ENCODE results near the gene APBB2.

Gene APBB2

DNA sequence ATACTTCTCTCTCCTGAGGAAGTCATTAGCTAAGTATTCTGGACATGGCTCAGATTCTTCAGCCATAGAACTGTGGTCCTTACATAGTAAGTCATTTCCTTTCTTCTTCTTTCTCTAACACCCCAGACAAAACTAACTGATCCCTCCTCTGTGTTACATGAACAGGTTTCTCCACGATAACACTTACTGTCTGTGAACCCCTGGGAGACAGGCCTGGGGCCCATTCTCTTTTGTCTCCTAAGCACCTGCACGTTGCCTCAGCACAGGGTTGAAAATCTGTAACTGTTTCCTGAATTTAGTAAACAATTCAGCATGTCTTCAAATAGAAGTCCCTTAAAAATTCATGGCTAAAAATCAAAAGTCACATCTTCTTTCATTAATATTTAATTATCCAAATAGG lies 24.7 kb downstream of the APBB2 start:
- no peak for DNase-seq (ENCODE audit: low read depth in 2 of 2)

DNA sequence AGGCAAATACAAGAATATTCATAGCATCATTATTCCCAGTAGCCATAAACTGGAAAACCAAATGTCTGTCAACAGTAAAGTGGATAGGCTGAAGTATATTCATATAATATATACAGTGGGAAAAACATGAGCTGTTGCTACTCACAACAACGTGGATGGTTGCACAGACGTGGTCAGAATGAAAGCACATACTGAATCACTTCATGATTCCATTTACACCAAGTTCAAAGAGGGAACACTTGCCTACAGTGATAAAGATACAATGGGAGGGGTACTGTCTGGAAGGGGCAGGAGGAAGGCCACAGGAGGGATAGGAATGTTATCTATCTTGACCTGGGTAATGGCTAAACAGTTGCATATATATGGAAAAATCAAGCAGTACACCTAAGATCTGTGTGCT lies 25.3 kb downstream of the APBB2 start:
- no peak for DNase-seq (ENCODE audit: low read depth in 2 of 2)

DNA sequence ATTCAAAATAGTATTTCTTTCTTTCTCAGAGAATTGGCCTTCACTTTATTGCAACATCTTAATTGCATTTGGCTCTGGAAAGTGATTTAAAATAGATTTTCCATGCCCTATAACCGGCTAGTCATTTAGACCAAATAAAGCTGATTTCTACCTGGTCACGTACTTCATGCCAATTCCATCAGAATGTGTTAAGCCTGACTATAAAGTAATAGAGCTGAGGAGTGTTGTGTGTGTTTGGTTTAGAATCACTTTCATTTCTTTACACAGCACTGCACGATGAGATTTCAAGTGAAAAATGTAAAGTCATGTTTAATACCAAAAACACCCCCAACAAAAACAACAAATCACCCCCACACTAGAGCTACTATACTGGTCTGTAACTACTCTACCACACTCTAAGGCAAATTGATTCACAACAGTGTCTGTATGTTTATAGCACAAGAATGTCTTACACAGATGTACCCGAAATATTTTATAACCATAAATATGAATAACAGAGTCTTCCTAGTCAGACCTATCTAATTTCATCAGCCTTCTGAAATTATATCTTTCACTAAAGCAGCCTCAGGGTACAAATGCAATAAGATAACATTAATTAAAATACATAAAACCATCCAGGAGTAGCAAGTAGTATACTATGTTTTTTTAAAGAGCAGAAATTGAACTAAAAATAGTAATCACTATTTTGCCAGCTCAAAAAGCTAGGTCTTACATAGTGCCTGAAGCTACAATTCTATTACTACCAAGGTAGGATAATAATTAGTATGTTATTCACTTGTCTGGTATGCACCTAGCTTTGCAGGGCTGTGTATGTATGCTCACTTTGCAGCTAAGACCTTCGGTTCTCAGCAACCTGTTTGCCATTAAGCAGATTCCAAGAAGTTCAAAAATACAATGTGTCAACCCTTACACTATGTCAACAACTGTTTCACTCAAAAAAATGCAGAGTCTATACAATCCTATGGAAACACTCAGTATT lies 28.4 kb downstream of the APBB2 start:
- no peak for DNase-seq (ENCODE audit: low read depth in 2 of 2)

DNA sequence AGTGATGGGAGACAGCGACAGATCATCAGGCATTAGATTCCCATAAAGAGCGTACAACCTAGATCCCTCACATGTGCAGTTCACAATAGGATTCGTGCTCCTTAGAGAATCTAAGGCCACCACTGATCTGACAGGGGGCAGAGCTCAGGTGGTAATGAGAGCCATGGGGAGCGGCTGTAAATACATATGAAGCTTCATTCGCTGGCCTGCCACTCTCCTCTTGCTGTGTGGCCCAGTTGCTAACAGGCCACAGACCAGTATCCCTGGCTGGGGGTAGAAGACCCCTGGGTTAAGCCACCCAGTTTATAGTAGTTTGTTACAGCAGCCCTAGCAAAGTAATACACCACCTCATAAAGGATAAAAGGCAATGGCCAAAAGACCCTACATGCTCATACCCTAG lies 30.3 kb downstream of the APBB2 start:
- DNase-seq (ENCODE audit: low read depth in 2 of 2), result no peak

DNA sequence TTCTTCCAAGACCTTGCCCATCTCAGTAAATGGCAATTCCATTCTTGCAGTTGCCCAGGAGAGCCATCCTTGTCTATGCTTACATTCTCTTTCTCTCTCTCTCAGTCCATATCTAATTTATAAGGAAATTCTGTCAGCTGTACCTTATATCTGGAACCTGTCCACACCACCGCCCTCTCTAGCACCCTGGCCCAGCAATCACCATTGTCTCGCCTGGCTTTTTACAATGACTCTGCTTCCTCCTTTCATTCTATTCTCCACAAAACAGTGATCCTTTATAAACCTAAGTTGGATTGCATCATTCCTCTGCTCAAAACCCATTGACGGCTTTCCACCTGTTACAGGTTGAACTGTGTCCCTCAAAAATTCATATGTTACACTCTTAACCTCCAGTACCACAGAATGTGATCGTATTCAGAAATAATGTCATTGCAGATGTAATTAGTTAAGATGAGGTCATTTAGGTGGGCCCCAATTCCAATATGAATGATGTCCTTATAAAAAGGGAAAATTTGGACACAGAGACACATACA lies 31.3 kb downstream of the APBB2 start:
- DNase-seq (ENCODE audit: low read depth in 2 of 2), result no peak

DNA sequence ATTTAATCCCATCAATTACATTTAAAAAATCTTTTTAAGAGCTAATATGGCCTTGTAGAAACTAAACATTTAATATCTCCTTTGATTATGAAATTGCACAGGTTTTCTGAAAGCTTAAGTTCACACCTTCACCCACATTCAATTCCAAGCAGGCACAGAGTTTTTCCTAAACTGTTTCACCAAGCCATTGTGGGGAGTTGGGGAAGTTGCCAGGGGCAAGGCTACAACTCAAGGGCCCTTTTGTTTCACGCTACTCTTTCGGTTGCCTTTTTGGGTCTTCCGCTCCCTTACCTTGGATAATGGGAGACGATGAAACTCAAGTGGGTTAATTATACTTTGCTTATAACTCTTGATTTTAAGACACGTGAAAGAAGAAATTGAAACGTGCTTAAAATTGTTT lies 33.3 kb downstream of the APBB2 start:
- no peak for DNase-seq (ENCODE audit: low read depth in 2 of 2)

DNA sequence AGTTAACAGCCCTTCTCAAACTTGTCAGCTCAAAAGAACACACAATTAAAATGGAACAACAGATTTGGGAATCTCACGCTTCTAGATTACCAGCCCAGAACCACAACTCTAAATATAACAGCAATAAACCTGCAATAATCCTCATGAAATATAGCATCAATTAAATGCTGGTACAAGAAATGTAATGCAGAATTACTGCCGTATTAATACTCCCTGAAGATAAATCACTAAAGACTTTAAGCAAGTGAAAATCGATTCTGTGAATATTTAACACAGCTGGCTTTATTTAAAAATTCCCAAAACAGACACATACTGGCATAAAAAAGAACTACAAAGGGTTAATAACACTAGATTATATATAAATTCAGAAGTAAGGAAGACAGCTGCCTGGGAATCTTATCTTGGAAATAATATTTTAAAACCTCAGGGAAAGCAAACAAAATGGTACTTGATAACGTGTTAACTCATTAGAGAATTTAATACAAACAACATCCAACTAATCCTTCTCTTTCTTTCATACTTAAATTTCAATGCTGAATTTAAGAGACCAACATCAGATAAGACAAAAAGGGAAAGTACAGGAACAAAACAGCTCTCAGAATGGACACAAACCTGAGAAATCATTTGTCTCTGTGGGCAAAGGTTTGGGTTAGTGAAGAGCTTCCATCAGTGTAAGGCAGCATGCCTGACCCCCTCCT lies 34.7 kb downstream of the APBB2 start:
- no peak for DNase-seq (ENCODE audit: low read depth in 2 of 2)

DNA sequence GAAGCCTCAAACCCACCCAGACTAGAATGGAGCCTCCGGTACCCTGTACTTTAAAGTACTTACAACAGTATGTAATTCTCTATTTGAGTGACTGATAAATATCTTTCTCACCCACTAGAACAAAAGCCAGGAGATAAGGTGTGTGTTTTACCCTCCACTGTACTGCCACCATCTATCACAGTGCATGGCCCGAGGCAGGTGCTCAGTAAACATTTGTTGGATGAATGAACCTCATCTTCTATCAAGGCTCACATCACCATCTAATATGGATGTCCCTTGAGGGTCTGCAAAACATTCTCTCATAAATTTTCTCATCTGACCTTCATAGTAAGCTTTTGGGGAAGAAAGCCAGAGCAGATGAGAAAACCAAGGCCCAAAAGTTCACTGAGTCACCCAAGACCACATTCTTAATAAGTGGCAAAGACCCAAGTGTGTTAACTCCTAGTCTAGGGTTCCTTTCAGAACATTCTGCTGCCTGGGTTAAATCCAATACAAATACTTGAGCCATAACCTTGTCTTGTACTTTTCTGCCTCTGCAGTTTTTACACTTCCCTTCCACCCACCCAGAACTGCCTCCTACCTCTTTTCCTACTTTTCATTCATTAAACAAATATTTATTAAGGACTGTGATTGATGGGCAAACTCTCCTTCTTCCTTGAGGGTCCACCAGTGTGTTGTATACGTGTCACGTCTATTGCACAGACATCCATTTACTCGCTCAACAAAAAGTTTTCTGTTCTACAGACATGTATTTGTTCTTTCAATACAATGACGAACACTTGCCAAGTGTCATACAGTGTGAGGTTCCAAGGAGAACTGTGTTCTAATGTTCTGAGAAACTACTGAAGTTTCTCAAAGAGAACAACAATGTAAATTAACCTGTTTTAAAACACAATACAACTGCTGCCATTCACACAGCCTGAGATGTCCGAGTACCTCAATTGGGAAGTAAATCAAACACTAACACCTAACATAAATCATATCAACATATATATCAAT lies 35.7 kb downstream of the APBB2 start:
- DNase-seq (ENCODE audit: low read depth in 2 of 2), result no peak

DNA sequence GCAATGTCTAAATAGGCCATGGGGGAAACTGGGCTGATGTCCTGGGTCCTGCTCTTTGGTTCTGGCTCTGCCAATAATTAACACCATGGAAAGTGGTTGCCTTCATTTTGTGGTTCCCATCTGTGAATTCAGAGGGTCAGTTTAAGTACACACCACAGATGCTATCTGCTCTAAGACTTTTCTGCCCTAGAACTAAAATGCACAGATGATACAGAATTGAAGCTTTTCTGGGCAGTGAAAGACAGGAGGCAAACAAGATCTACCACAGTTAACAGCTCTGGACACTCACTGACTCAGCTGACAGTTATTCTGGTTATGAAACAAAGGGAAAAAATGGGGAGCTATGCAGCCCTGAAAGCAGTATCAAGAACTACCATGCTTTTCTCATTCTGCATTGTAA lies 37.3 kb downstream of the APBB2 start:
- no peak for DNase-seq (ENCODE audit: low read depth in 2 of 2)

DNA sequence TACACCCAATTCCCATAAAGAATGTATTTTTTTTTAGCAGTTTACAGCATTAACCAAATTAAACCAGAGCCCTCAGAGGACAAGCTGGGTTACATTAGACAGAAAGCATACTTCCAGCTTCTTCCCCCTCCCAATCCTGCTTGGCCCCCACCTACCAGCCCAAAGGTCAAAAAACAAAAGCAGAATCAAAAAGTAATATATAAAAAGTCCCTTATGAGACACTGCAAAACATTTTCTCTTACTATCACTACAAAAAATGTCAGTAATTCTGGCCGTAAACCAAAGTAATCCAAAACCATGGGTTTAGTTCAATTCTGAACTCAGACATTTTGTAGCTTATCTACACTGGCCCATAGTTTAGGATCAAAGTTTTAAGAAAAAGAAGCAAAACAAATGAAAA lies 38.0 kb downstream of the APBB2 start:
- no peak for DNase-seq (ENCODE audit: low read depth in 2 of 2)

DNA sequence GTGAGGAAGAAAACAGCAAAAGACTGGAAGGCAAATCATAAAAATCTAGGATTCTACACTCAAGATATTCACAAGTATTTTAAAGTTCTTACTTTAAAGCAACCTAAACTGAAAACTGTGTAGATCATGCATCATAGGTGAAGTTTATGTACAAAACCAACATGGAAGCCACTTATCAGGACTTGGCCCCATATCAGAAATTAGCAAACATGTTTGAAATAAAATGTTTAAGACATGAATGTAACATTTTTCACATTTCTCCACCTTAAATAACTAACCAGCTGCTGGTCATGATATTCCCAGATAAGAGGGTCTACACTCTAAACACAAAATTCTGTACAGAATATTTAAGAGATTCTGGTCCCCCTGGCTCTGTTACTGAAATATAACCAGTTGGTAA lies 38.5 kb downstream of the APBB2 start:
- no peak for DNase-seq (ENCODE audit: low read depth in 2 of 2)

DNA sequence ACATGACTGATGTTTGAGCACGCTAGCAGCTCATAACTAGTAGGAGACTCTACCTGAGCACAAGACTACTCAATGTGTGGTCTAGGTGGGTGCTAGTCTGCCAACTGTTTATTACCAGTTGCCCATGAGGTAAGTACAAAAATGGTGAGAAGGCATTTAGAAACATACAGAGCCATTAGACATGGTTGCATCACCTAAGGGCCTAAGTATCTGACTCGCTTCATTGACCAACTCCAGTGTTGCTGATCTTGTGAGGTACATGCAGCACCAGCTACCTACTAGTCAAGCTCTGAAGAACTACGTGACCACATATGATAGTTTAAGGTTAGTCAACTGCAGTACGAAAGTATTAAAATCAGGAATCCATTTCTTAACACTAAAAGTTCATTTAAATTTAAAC lies 39.9 kb downstream of the APBB2 start:
- DNase-seq (ENCODE audit: low read depth in 2 of 2), result no peak

DNA sequence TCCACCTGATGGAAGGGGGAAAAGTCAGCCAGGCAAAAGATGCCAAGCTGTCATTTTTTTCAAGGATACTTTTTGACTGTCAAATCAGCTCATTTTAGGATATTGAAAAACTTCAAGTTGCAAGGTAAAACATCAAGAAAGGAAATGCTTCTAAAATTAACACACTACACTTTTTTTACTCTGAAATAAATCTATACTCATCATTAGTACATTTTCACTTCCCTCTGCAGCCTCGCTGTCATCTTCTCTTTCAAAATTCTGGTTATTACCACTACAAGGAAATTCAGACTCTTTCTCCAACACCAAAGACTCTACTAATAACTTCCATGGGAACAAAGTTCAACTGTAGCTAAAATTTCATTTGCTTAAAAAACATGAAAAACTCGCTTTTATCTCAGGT lies 41.6 kb downstream of the APBB2 start:
- no peak for DNase-seq (ENCODE audit: low read depth in 2 of 2)

DNA sequence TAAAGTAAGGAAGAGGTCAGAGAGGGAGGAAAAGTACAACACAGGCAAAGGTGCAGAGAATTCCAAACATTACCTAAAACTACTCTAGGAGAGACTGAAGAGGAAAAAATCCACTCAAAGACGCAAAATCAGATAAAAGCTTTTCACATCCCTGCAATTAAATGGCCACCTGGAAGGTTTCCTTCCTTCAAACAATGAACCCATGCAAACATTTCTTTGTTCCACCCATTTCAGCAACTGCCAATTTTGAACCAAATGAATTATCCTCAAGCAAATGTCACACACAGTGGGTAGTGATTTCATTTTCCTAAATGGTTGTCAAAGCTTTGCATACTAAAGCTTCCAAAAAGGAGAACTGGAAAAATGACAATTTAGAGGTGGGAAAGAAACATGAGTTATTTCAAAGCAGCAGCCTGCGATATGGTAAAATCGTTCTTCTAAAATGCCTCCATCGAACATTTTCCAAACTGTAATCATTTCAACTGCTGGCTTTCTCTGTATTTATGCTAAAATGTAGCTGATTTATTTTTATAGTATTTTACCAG lies 45.0 kb downstream of the APBB2 start:
- no peak for DNase-seq (ENCODE audit: low read depth in 2 of 2)

DNA sequence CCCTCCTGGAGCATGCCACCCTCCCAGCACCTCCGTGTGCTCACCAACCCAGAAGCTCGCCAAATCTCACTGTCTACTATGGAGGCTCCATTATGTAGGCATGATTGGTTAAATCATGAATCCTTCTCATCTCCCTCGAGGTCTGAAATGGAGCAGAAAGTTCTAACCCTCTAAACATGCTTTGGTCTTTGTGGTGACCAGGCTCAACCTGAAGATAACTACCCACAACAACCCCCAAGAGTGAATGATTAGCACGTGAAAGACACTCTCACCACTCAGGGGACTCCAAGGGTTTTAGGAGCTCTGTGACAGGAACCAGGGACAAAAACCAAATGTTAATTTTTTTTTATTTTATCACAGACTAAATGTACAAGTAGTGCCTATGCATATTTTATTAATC lies 47.2 kb downstream of the APBB2 start:
- DNase-seq (ENCODE audit: low read depth in 2 of 2), result no peak

DNA sequence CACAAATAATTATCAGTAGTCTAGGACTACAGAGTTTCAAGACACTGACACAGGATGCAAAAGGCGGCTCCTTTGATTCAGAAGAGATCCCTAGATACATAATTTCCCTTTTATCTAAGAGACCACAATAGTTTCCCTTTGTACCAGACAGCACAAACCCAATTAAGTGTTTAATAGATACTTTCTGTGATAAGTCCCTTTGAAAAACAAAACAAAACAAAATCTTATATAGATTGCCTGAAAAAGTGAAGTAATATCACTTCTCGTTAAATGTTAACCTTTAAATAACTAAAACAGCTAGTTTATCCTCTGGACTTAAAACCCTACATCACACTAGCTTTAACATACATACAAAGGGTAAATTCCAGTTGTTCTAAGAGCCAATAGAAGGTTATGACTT lies 49.9 kb downstream of the APBB2 start:
- no peak for DNase-seq (ENCODE audit: low read depth in 2 of 2)

DNA sequence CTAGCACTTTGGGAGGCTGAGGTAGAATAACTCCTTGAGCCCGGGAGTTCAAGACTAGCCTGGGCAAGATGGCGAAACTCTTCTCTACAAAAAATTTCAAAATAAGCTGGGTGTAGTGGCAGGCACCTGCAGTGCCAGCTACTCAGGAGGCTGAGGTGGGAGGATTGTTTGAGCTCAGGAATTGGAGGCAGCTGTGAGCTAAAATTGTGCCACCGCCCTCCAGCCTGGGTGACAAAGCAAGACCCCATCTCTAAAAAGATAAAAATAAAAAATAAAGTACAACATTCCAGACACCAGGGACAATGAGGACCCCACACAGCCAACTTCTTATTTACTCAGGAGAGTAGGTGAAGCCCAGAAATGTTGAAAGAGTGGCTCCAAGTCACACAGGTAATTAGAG lies 53.0 kb downstream of the APBB2 start:
- DNase-seq (ENCODE audit: low read depth in 2 of 2), result no peak

DNA sequence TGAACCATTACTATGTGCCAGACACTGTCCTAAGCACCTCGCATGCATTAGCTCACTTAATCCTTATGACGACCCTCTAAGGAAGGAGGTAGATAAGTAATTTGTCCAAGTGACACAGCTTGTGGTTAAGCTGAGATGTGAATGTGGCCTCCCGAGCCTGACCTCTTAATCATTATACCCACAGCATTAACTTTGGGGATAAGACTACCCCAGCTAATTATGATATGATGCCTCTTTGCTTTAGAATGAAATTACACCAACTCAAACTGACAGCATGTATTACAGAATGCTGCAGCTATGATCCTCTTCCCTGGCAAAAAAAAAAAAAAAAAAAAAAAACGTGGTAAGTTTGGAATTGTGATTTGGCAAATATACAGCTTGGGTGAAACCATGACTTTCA lies 53.5 kb downstream of the APBB2 start:
- DNase-seq (ENCODE audit: low read depth in 2 of 2), result no peak

DNA sequence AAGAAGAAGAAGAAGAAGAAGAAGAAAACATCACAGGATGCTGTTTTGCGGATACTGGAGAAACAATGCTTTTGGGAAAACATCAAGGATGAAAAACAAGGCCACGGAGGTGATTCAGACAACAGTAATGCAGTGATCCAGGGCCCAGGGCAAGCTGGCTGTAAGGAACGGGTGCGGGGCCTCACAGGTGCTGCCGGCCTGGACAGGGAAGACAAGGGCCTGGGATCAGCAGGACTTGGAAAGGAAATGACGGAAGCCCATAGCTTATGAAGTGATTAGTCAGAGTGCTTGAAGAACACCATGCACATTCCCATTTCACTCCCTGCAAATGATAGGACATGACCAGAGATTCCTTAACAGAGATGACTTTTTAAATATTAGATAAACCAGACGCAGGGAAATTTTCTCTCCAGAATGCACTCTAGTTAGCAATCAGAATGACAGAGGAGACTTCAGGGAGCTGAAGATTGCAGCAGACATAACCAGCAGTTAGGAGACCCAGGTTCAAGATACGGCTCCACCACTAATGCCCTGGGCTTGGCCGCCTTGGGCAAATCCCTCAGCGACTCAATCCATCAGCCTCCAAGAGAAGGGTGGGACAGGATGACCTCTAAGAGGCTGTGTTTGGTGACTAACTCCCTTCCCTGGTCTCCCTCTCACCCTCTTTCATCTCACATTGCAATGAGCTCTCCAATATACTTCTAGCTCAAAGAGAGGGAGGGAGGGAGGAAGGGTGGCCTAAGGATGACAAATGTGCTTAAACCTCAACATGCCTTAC lies 54.1 kb downstream of the APBB2 start:
- DNase-seq (ENCODE audit: low read depth in 2 of 2), result no peak

DNA sequence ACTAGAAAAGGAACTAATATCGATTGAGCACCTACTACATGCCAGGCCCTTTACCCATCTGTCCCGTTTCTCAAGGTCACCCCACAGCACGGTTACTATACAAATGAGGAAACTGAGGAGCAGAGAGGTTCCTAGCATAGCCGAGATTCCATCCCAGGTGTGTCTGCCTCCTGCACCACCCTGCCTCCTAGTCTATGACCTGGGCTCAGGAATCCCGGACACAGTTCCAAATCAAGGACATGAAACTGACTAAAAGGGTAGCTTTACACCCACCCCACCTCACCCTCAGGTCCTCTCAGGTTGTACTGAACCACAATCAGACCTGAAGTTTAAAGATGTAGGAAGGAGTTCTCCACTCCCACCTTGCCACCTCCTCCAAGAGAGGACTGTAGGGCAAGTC lies 55.6 kb downstream of the APBB2 start:
- no peak for DNase-seq (ENCODE audit: low read depth in 2 of 2)

DNA sequence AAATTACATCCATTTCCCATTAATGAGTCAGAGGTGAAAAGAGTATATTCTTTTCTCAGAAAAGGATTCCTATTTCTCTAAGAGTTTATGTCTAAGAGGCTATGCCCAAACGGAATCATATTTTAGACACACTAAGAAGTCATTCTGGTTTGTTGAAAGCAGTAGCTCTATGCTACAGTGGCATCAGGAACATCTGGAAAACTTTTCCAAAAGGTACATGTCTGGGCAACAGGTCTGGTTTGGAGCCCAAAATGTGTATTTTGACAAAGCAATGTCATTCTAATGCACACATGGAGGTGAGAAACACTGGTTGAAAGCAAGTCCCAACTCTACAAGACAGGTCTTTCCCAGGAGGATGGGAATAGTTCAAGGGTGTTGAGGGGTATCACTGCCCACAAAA lies 56.1 kb downstream of the APBB2 start:
- DNase-seq (ENCODE audit: low read depth in 2 of 2), result no peak

Measured in stimulated activated CD8-positive, alpha-beta memory T cell treated with anti-CD3 and anti-CD28 coated beads, Interleukin-15, amount 100 ng/mL, for 4 hours (primary cell).